GM18517 (cell line): ENCODE data around the gene RAPGEF1.
"Not testable (repeated sequence)": the region's sequence is repeated elsewhere in the genome, so short reads cannot be mapped to it uniquely, and the experiment has no call there.

Source experiments
- ATAC-seq: cut with Tn5 transposase; IDR thresholded peaks from one replicate; pipeline ENCODE4 v1.9.1; 2021; ENCODE audit warnings: mild to moderate bottlenecking, moderate library complexity; ENCODE audit not compliant: unreplicated experiment

Gene RAPGEF1

GRCh38 chr9:131673531-131673930 is 66.3 kb downstream of the RAPGEF1 start:
- no peak for ATAC-seq

- ATAC-seq, result no peak
Measured at GRCh38 chr9:131673068-131673467, 66.8 kb downstream of the RAPGEF1 start.

- ATAC-seq, result no peak
Measured at GRCh38 chr9:131672451-131672850, 67.4 kb downstream of the RAPGEF1 start.

GRCh38 chr9:131671133-131671520 is 68.7 kb downstream of the RAPGEF1 start:
- ATAC-seq, result no peak

- no peak for ATAC-seq
Measured at GRCh38 chr9:131670247-131671132, 69.4 kb downstream of the RAPGEF1 start.

DNA sequence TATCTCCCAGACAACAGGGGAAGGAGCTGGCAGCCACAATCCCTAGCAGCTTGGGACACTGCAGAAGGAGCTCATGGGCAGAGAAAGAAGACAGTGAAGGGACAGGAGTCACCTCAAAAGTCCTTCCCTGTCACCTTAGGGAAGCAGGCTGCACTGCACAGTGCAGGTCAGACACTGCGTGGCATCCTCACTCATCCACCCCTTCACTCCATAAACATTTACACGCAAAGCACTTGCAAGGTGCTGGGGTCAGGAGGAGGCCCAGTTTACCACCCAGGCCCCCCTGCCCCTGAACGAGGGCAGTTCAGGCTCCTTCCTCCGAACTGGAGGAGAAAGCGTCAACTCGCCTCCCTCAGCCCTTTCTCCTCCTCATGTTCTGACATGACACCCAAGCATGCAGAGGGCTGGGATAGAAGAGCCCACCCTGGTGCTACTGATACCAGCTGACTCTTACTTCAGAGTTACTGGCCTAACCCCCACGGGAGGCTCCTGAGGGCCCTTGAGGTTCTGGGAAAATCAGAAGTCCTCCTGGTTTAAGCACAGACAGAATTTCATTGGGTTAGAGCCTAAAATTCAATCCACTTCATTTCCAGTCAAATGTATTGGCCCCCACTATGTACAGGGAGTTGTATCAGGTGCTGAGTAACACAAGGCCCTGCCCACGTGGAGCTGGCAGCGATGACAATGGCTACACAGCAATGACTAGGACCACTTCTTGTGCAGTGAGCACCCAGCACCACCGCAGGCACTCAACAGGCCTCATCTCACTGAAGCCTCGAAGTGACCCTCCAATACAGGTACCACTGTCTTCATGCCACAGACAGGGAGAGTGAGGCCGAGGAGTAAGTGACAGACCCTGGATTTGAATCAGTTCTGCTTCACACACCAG is 70.4 kb downstream of the RAPGEF1 start:
- no peak for ATAC-seq

- no peak for ATAC-seq
Measured at GRCh38 chr9:131668439-131669268, 71.2 kb downstream of the RAPGEF1 start.

DNA sequence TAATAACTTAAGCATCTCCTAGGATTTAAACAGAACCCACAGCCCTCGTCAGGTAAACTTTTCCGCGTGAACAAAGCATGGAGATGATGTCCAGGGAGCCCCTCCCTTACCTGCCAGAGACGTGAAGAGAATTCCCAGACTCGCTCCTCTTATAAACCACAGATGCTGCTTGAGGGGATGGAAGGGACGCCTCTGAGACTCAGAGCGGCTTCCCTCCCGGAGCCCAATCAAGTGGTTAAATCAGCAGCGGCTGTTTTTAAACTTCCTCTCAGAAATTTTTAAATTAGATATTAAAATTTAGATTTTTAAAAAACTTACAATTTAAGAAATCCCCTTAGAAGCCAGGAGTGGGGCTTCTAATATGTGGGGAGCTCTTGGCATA is 71.8 kb downstream of the RAPGEF1 start:
- ATAC-seq, result no peak

DNA sequence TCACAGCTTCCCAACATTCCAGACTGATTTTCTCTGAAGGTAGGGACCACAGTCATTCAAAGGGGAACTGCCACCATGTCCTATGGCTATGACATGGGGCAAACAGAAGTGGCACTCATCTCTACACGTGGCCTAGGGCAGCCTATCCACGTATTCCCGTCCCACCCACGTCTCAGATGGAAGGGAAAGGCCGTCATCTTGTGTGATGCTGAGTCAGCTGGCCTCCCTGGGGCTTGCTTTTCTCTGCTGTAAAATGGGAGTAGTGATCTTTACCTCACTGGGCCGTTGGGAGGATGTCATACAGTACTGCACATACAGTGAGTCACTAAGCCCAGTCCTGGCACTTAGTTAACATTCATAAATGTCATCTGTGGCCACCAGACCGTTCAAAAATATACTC is 72.3 kb downstream of the RAPGEF1 start:
- no peak for ATAC-seq

- ATAC-seq, result no peak
Measured at GRCh38 chr9:131666774-131667173, 73.1 kb downstream of the RAPGEF1 start.

GRCh38 chr9:131666029-131666428 is 73.8 kb downstream of the RAPGEF1 start:
- no peak for ATAC-seq

GRCh38 chr9:131663288-131663687 is 76.6 kb downstream of the RAPGEF1 start:
- ATAC-seq, result no peak

DNA sequence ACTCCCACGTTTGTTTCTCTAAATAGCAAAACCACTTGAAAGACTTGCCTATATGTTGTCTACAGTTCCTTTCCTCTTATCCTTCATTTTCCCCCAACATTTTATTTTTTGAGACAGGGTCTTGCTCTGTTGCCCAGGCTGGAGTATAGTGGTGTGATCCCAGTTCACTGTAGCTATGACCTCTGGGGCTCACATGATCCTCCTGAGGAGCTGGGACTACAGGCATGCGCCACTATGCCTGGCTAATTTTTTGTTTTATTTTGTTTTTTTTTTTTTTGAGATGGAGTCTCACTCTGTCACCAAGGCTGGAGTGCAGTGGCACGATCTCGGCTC is 77.6 kb downstream of the RAPGEF1 start:
- ATAC-seq, result not testable (repeated sequence)

GRCh38 chr9:131661568-131662288 is 78.1 kb downstream of the RAPGEF1 start:
- no peak for ATAC-seq

GRCh38 chr9:131660466-131661405 is 79.1 kb downstream of the RAPGEF1 start:
- ATAC-seq, result no peak

DNA sequence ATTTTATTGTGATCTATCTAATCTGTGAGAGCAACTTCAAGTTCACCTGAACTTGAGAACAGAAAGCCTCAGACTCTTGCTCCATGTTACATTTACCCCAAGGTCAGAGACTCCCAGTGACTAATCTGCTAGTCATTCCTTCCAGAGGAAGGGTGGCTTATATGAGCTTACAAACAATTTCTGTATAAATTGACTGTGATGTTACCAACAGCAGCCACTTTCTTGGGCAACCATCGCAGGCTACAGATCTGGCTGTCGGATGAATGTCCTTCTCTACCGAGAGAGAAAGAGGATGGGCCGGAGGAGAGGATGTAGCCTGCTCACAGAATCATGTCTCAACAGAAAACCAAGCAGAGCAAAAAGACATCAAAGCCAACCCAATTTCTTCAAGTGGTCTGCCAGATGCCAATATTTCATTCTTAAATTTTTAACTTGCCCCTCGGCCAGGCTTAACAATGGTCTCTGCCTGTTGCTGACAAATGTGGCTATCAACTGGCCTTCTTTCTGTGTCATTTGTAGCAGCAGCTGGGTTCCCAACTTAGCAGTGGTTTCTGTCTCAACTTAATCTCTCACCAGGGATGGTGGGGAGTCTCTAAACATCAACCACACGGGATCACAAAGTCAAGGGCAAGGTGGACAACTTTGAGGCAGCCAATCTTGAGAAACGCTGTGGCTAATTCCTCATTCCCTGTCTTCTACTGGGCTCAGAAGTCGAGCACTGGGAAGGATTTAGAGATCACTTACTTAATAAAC is 81.3 kb downstream of the RAPGEF1 start:
- ATAC-seq, result no peak

GRCh38 chr9:131657940-131658339 is 81.9 kb downstream of the RAPGEF1 start:
- no peak for ATAC-seq

- no peak for ATAC-seq
Measured at GRCh38 chr9:131657456-131657855, 82.4 kb downstream of the RAPGEF1 start.

DNA sequence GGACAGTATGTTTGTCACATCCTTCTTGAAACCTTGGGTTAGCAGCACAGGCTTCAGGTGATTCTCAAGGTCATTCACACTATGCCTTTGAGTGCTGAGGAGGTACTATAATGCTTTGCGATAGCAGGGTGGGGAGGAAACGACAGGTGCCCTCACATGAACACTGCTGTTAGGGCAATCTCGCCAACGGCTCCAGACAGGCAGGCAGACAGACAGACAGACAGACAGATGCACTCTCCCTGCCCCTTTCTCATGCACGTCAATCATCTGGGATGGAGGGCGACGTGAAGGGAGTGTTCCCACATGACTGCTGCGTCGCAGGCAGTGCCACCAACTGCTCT is 82.9 kb downstream of the RAPGEF1 start:
- no peak for ATAC-seq
